Stimulated activated CD4-positive, alpha-beta T cell treated with anti-CD3 and anti-CD28 coated beads, Interleukin-15, amount 100 ng/mL, for 48 hours (primary cell): Measurements from ENCODE around the gene GOLGA2.

Source experiments
- DNase-seq, 2 donors: peaks; one replicate each; pipeline ENCODE4 v3.0.0-alpha.2; 2020; ENCODE audit warnings: low read depth in 2 of 2

Gene GOLGA2

GRCh38 chr9:128213746-128214497 is 61.9 kb downstream of the GOLGA2 start:
- no peak for DNase-seq

GRCh38 chr9:128211981-128212281 is 63.9 kb downstream of the GOLGA2 start:
- DNase-seq, result no peak

GRCh38 chr9:128211186-128211980 is 64.4 kb downstream of the GOLGA2 start:
- DNase-seq, result no peak

- DNase-seq, result no peak
These were observed 66.7 kb downstream of the GOLGA2 start for GRCh38 chr9:128208946-128209669.

- DNase-seq, result no peak
These were observed 67.4 kb downstream of the GOLGA2 start for GRCh38 chr9:128208386-128208785.

GRCh38 chr9:128206916-128207910 is 68.6 kb downstream of the GOLGA2 start:
- no peak for DNase-seq

- DNase-seq, result no peak
These were observed 69.3 kb downstream of the GOLGA2 start for GRCh38 chr9:128206484-128206883.
